ENCODE results near the gene CEP43.

- TF ChIP-seq CTCF (IDR thresholded peaks at IDR 0.05 in 8 of 11, conservative IDR thresholded peaks at IDR 0.05 in 3 of 11) (no peak), POLR2AphosphoS5 (IDR thresholded peaks at IDR 0.05) (no peak), POLR2A (IDR thresholded peaks at IDR 0.05) (no peak)
Measured at GRCh38 chr6:166954118-166954713, 45.0 kb upstream of the CEP43 start.

All from spleen (tissue), 7 donors.